HG03342 (cell line): Measurements from ENCODE around the gene COA1.

Experiments
- ATAC-seq: cut with Tn5 transposase; IDR thresholded peaks from one replicate; pipeline ENCODE4 v1.9.1; 2021; ENCODE audit warnings: mild to moderate bottlenecking, moderate library complexity; ENCODE audit not compliant: unreplicated experiment

COA1 gene

DNA sequence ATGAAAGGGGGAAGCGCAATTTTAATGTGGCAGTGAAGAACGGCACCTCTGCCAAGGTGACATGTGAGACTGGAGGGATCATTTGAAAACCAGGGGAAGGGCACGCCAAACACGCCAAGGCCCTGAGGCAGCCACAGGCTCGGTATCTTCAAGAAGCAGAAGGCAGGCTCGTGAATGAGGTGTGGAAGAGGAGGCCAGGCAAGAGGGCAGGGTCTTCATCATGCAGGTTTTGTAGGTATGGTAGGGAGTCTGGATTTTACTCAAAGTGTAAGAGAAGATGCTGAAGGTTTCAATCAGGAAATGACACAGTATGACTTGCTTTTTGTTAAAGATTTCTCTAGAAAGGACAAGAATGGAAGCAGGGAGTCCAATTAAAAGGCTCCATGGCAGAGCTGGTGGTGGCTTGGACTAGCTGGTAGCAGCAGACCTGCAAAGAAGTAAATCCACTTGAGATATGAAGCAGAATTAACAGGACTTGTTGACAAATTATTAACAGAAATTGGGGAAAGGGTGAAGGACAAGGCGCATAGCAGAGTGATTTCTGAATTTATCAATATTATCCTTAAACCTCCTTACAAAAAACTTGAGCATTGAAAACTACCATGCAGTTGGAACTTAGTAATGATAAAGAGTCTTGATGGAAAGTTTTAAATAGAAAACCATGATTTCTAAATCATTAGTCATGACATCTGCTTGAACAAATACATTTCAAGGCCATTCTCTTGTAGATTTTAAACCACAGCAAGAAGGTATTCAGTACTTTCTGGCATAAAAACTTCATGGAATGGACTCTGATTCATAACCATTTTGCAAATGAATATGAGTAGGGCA, 70.4 kb downstream of the COA1 start:
- ATAC-seq = peak; percentile 47

DNA sequence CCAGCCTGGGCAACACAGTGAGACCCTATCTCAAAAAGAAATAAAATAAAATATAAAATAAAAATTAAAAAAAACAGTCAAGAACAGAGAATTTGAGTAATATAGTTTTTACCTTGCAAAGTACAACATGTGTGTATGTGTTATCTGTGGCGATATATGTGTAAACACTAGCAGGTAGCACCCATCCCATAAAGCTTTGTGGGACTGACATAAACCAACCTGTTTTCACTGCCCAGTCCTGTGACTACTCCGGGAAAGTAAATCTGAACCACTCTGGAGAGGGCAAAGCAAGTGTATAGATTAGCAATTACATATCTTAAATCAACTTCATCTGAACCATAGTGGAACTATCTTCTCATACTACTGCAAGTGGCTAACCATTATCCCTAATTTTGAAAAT, 72.3 kb downstream of the COA1 start:
- ATAC-seq = no peak

DNA sequence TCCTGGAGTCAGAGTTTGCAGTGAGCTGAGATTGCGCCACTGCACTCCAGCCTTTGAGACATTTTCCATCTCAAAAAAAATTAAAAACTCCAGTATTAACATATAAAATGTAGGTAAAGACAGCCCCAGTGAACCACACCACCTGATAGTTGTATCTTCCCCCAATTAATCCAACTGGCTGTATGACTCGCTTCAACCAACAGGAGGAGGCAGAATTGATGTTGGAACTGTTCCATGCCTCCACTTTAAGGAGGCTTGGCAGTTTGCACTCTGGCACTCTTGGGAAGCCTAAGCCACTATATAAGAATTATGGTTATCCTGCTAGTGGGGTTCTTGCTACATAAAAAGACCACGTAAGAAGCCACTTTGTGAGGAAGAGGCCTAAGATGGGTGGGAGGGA, 73.7 kb downstream of the COA1 start:
- no peak for ATAC-seq

DNA sequence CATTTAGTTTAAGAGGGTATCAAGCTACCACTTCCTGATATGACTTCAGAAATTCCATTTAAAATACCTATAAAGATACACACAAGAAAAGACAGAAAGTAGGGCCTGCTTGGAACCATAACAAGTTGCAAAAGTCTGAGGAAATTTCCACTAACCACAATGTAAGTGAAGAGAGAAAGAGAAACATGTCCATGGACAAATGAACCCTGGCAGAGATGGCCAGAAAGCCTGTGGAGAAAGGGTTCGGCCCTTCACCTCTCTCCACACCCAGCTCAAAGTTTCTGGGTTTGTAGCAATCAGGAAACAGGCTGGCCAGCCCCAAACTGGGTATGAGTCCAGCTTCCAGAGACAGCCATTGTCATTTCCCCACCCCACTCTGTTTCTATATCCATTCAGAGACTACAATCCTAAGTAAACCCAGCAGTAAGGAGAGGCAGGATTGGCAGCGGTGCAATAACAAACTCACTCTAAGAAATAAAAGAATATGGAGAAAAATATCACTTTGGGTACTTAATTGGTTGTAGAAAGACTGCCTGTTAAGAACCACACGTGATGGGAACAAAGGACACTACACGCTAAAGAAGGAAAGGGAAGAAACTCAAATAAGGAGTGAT, 75.3 kb downstream of the COA1 start:
- ATAC-seq = no peak

DNA sequence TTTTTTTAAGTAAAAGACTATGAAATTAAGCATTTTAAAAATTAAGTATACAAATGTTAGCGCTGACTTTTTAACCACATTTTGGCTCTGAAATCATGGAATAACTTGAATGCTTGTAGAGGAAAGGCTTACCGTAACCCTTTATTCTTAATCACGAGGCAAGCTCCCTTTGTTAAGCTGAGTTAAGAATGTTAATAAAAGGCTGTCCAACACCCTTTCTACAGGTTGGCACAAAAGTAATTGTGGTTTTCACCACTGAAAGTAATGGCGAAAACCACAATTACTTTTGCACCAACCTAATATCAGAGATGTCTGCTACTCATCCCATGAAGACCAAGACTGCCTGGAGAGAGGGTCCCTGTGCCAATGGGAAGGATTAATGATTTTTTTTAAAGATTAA, 75.9 kb downstream of the COA1 start:
- no peak for ATAC-seq

DNA sequence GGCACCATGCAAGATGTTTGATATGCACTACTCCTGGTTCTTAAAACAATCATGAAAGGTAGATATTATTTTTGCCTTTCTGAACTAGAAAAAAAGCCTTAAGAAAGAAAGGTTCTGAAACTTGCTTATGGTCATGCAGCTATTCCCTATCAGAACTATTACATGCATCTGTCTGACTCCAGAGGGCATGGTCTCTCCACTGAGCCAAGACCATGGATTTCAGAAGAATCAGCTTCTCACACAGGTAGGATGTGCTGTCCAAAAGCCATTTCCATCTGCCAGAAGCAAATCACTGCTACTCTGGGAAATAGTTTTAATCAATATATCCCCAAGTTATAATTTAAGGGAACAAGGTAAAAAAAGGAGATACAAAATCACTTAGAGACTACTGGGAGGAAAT, 77.0 kb downstream of the COA1 start:
- no peak for ATAC-seq

DNA sequence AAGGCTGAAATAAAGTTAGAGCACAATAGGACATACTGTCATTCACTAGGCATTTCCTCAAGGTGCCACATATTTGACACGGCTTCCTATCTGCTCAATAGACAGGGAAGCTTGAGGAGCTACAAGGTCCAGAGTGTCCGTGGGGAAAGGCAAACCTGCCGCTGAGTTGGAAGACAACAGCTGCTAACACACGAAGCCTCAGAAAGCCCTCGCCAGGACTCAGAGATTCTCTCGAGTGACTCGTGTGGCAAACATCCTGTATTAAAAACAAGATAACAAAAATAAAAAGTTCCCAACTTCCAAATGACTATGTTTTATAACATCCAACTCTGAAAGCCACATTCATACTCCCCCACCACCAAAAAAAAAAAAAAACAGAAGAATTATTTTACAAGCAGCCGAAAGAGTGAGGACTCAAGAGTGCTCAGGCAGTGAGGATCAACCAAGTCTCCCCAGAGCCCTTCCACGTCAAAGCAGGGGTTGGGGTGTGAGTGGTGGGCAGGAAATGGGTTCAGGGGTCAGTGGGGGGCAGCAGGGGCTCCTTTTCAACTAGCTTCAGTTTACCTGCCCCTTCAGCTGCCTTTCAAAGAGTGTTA, 78.8 kb downstream of the COA1 start:
- ATAC-seq = no peak

DNA sequence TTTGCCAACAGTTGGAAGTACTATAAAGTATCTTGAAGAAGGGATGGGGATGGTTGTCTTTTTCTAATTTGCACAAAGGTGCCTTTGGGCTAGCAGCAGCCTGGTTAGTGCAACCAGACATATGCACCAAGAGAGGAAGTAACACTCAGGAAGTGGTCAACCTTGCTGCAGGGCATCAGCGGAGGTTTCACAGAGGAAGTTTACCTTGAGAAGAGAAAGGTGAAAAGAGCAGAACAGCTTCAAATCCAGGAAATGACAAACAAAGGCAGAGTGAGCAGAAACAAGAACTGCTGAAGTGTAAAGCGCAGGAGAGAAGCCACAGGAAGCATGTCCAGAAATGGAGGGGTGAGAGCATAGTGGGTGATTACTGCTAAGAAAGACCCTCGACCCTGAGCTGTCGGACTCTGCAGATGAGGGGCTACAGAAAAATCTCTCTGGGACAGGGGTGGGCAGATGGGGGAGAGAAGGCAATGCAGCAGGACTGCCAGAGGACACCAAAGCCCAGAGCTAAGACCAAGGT, 79.5 kb downstream of the COA1 start:
- peak; percentile 74 for ATAC-seq

DNA sequence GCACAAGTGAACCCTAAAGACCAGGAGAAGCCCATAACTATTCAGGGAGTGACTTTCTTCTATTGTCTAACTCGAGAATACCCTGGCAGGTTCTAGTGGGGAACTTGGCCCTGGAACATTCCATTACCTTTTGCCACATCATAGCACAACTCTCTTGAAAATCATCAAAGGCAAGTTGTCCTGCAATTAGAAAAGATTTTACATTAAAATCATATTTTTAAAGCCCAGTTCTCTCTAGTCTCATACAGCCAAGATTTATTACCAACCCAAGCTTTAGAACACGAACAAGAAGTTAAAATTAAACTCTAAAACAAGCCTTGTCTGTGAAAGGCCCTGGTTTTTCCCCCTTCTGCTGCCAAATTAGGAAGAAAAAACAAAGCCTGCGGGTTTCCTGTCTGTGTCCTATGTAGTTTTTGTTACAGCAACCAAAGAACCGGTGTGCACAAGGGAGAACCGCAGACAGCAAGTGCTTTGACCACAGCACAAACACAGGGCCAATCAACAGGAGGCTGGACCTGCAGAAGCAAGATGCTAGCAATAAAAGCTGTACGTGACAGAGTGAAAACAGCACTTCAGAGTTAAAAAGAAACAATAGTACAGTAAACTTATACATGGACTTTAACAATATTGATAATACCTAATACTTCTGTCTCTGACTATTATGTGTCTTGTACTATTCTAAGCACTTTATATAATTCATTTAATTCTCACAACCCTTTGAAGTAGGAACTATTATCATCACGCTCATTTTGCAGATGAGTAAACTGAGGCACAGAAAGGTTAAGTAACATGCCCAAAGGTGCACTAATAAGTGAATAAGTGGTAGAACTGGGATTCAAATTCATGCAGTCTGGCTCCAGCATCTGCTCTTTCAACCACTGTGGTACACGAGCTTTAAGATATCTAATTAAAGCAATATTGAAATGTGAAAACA, 80.6 kb downstream of the COA1 start:
- peak; percentile 52 for ATAC-seq

DNA sequence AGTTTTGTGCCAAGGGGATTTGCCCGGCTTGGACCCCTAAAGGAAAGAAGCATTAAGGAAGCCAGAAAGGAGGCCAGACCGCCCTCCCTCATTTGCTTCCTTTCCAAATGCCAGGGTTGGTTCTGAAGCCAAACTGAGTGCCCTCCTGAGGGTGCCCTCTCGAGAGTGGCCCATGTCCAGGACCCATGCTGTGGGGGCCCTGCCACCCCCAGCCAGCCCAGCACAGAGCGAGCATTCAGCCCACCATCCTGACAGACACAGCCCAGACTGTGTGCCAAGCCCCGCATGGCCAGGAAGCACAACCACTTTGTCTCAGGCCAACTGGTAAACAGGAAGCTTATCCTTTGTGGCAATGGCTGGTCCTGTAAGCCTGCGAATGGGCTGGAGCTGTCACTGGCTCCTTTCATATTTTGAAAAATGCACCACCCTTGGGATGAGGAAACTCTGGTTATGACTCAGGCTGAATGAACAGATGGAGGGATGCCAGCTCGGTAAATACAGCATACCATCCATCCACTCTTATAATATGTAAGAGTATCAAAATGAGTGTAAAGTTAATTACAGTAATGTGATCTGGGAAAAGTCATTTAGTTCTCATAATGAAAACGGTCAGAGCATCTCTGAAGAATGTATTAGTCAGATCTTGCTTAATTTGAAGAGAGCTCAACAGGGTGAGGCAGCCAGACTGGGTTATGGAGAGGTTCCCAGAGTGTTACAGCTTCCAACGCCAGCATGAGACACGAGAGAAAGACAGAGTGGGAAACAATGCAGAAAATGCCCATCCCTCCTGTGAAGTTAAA, 81.5 kb downstream of the COA1 start:
- no peak for ATAC-seq

DNA sequence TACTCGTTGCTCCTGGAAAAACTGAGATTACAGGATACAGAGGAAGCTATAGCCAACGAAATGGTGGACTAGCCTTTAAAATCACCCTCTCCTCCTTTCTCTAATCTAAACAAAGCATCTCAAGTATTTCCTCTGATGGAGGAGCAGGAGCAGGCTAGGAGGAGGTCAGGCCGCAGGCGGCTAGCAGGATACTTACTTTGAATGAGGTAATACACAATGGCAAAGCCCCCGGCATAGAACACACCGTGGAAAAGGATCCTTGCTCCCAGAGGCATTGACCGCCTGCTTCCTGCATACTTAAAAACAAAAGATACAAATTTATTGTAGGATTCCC, 82.0 kb downstream of the COA1 start:
- ATAC-seq = no peak

DNA sequence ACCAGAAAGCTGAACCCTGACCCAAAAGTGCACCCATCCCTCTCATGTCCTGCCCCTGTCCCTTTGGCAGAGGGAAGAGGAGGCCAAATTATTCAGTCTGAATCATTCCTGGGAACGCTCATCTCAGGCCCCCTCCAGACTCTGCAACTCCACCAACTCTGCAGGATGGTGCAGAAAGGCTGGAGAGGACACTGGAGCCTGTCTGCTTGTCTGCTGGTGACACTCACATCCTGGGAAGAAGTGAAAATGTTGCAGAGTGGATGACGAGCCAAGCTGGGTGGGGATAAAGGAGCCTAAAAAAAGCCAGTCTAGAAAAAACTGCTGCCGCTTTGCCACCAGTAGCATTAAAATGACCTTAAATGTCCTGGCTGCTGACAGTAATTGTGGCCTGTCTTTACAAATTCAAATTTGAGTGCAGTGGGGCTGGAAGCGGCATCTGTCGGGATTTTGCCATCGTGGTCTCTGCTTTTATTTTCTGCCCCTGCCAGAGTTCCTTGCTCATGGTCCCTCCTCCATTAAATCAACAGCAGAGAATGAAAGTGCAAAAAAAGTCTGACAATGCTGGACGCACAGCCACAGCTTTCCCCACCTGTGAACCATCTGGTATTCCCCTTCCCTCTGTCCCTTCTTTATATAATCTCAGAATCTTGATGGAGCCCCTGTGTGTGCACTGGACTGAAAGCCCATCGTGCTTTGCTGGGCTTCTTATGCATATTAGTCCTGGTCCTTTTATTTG, 82.6 kb downstream of the COA1 start:
- no peak for ATAC-seq

DNA sequence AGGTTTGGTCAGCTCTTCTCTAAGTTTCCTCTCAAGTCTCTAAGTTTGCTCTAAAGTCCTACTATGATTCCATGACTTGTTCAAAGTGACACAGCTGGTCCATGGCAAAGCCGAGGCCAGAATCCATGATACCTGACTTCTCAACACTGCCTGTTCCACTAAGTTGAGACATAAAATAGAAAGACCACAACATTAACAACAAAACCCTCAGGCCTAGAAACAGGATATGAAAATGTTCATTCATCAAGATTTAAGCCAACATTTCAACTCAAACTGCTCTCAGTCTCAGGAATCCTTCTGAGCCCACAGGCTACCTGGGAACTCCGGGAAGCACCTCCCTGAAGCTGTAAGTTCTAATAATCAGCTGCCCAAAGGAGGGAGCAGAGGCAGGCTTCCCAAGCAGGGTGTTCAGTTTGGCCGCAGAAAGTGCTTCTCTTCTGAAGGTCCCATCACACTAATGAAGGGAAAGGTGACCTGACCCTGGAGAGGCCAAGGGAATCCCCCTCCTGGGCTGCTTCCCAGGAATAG, 83.6 kb downstream of the COA1 start:
- ATAC-seq = no peak

DNA sequence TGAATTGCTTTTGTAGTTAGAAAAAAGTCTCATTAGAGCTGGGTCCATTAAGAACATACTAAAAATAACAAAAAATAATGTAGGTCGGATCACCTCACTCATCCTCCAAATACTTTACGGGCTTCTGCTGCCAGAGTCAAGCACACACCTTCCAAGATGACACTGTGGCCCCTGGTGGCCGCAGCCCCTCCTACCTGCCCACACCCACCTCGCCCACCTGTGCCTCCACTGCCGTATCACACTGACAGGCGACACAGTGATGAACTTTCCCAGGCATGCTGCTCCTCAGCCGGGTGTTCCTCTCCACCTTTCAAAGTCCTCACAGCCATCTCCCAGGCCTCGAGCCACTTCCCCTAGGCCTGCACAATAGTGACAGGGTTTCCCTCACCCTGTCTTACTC, 85.5 kb downstream of the COA1 start:
- ATAC-seq = no peak

DNA sequence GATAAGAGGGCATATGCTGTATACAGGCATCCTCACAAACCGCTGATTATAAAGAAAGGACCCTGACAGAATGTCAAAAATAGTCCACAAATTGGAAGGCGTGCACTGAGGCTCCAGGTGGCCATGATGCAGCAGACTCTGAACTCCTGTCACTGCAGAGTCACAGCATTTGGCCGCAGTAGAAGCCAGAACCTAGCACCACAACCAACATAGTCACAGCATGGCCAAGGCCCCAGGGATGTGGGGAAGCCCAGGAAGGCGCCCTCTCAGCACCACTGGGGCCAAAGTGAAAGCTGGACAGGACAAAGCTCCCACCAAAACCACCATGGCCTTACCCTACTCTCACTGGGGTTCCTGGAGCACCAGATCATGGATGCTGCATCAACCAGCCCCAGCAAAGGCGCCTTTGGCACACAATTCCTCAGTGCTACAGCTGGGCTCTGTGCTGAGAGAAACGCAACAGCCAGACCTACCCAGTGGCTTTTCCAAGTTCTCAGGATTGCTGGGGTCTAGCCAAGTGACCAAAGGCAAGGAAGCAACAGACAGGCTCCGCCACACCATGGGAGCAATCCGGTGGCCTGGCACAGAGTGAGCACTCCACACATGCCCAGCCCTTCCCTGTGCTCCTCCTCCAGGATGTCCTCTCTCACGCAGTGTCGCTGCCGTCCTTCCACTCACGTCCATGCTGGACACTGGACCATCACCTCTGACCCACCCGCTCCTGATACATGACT, 86.3 kb downstream of the COA1 start:
- ATAC-seq = no peak

DNA sequence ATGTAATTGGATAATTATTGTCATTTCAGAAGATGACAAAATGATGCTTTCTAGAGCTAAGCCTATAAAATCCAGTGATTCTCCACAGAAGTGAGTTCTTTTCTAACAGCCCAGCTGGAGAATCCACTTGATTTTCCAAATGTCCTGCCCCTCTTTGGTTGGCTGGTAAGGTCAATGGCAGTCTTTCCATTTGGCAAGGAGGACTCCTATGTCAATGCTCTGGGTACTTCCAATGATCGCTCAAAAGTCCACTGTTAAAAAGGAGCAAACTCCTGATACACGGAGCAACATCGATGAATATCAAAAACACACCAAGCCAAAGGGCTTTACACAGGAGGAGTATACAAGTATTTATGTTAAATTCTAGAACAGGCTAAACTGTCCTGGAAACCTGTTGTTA, 88.6 kb downstream of the COA1 start:
- ATAC-seq = no peak

DNA sequence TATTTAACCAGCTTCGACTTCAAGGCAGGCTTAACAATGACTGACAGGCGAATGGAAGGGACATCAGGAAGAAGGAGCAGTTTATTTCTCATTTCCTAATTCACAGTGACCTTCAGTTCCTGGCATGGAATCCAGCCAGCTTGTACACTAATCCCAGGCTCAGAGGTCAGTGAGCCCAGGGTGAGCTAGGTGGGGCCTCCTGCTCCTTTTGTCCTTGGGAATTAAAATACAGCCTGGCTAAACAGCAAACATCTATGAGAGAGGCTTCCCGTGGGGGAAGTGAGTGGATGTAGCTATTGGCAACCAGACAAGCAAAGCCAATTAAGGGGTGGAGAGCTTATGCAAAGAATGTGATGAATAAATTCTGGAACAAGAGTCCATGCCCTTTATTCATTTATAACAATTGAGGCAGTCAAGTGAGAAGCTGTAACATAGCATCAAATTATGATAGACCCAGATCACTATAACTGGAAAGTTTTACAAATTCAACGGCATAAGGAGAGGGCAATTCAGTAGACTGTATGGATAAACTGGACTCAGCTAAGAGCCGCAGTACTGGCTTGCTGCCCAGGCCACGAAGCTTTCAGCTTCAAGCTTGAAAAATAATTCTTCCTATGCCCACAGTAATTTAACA, 89.3 kb downstream of the COA1 start:
- ATAC-seq = no peak

DNA sequence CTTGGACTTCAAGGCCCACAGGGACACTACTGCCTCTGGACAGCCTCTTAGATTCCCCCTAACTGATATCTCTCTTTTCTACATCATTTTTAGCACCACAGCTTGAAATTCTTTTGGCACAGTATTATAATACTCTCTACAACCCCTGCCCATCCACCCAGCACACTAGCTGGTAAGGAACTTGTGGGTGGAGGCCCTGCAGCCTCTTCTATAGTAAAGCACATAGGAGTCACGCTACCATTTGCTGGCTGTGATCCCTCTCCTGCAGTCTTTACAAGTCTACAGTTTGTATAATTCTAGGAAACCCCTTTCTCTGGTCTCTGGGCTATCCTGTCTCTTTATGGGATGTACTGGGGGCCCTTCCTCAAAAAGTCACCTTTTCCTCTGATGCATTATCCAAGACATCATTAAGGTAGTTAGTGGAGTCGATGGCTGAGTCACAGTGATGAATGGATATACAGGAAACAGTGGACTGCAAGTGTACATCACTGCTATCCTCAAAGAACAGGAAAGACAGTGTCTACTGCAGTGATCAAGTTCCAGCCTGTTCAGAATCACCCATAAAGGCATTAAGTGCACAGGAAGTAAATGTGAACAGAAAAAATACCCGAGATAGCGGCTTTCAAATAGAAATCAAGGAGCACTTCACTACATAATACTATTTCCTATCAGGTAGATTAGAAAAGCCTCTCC, 92.1 kb downstream of the COA1 start:
- ATAC-seq = no peak
